Astrocyte (in vitro differentiated cells and primary cell): Measurements from ENCODE around the gene ZDHHC14. TPM values are rescaled to one million over a fixed set of nuclear protein-coding genes. Genes with fewer than 3 reads are reported as not detected.

Experiments used
- DNase-seq: peaks from one replicate; pipeline ENCODE4 v3.0.0-alpha.2; 2010; ENCODE audit warnings: low read depth
- FAIRE-seq: peaks from 2 replicates; lab custom pipeline; 2011; peaks lifted over from hg19 to GRCh38; lab: Jason Lieb, UNC
- H2AFZ ChIP-seq: 2 replicates; pipeline ENCODE4 v1.6.0; 2012; ENCODE audit warnings: low read depth, low read length, inconsistent platforms
- H3K27ac ChIP-seq: 2 replicates; pipeline ENCODE4 v1.5.1; 2011; ENCODE audit warnings: low read depth, low read length, inconsistent platforms
- H3K27me3 ChIP-seq: 2 replicates; pipeline ENCODE4 v1.6.0; 2011; ENCODE audit warnings: low read length, inconsistent platforms; ENCODE audit not compliant: insufficient read depth
- H3K36me3 ChIP-seq: 2 replicates; pipeline ENCODE4 v1.5.1; 2011; ENCODE audit warnings: low read length, inconsistent platforms; ENCODE audit not compliant: insufficient read depth
- H3K4me1 ChIP-seq: 2 replicates; pipeline ENCODE4 v1.5.1; 2011; ENCODE audit warnings: low read length, inconsistent platforms; ENCODE audit not compliant: insufficient read depth
- H3K4me2 ChIP-seq: 2 replicates; pipeline ENCODE4 v1.6.0; 2012; ENCODE audit warnings: low read length, inconsistent platforms
- H3K4me3 ChIP-seq: 2 replicates; pipeline ENCODE4 v1.5.1; 2011; ENCODE audit warnings: low read depth, mild to moderate bottlenecking, low read length, inconsistent platforms; ENCODE audit not compliant: insufficient read depth
- H3K79me2 ChIP-seq: 2 replicates; pipeline ENCODE4 v1.6.0; 2012; ENCODE audit warnings: mild to moderate bottlenecking, low read length, inconsistent platforms; ENCODE audit not compliant: insufficient read depth
- H3K9ac ChIP-seq: 2 replicates; pipeline ENCODE4 v1.6.0; 2012; ENCODE audit warnings: mild to moderate bottlenecking, low read length, inconsistent platforms
- H3K9me3 ChIP-seq: 2 replicates; pipeline ENCODE4 v1.5.1; 2012; ENCODE audit warnings: low read depth, mild to moderate bottlenecking, low read length, inconsistent platforms; ENCODE audit not compliant: insufficient read depth
- H4K20me1 ChIP-seq: 2 replicates; pipeline ENCODE4 v1.6.0; 2012; ENCODE audit warnings: low read length, inconsistent platforms; ENCODE audit not compliant: insufficient read depth
- H3K27ac Mint-ChIP-seq: one replicate; pipeline ENCODE4 v1.8.0; 2021; ENCODE audit warnings: mild to moderate bottlenecking, mixed read lengths; ENCODE audit not compliant: unreplicated experiment
- H3K27me3 Mint-ChIP-seq: one replicate; pipeline ENCODE4 v1.8.0; 2021; ENCODE audit warnings: low read depth, mixed read lengths; ENCODE audit not compliant: unreplicated experiment
- H3K36me3 Mint-ChIP-seq: one replicate; pipeline ENCODE4 v1.8.0; 2021; ENCODE audit warnings: low read depth, mixed read lengths; ENCODE audit not compliant: unreplicated experiment
- H3K4me1 Mint-ChIP-seq: one replicate; pipeline ENCODE4 v1.8.0; 2021; ENCODE audit warnings: low read depth, mixed read lengths; ENCODE audit not compliant: unreplicated experiment
- H3K4me3 Mint-ChIP-seq: one replicate; pipeline ENCODE4 v1.8.0; 2021; ENCODE audit warnings: mild to moderate bottlenecking, moderate library complexity, mixed read lengths; ENCODE audit not compliant: unreplicated experiment
- H3K9me3 Mint-ChIP-seq: one replicate; pipeline ENCODE4 v1.8.0; 2021; ENCODE audit warnings: mild to moderate bottlenecking, mixed read lengths; ENCODE audit not compliant: unreplicated experiment
- EZH2 ChIP-seq: IDR thresholded peaks from 2 replicates; pipeline ENCODE4 v1.6.1; 2012; ENCODE audit warnings: mild to moderate bottlenecking, low read length, inconsistent platforms; ENCODE audit not compliant: insufficient read depth
- total RNA-seq: library from RNA; stranded (reverse); gene quantifications from 2 replicates; pipeline ENCODE4 v1.2.1, GENCODE V29; 2021
- TF ChIP-seq, protein P1 (sequence below): IDR thresholded peaks from 2 replicates; pipeline ENCODE4 v1.5.1; 2011; ENCODE audit warnings: low read depth, mild to moderate bottlenecking, inconsistent platforms, low read length, moderate library complexity; ENCODE audit not compliant: insufficient read depth

The ZDHHC14 gene
- total RNA-seq, 1 donor from 2014 or later = 7.2 TPM

DNA sequence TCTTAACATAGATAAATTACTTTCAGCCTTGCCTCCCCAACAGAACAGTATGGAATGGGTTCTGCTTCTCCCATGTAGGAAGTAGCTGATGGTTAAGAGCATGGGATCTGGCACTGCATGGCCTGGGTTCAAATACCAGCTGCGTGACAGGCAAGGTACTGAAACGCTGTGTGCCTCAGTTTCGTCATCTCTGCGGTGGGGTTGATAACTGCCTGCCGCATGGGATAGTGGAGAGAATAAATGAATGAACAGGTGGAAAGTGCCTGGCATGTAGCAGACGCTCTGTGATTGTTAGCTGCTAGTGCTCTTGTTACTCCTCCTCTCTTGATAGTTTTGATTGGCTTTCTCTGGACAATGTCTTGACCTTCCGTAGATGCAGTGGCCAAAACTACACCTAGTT is 213.3 kb downstream of the ZDHHC14 start:
- no peak for TF ChIP-seq EZH2
- TF ChIP-seq, protein P1, sequence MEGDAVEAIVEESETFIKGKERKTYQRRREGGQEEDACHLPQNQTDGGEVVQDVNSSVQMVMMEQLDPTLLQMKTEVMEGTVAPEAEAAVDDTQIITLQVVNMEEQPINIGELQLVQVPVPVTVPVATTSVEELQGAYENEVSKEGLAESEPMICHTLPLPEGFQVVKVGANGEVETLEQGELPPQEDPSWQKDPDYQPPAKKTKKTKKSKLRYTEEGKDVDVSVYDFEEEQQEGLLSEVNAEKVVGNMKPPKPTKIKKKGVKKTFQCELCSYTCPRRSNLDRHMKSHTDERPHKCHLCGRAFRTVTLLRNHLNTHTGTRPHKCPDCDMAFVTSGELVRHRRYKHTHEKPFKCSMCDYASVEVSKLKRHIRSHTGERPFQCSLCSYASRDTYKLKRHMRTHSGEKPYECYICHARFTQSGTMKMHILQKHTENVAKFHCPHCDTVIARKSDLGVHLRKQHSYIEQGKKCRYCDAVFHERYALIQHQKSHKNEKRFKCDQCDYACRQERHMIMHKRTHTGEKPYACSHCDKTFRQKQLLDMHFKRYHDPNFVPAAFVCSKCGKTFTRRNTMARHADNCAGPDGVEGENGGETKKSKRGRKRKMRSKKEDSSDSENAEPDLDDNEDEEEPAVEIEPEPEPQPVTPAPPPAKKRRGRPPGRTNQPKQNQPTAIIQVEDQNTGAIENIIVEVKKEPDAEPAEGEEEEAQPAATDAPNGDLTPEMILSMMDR = no peak
- no peak overlapping the region for H2AFZ ChIP-seq
- H3K79me2 ChIP-seq = no peaks in the 10 kb centered on the region
- peaks cover 1% of the 10 kb centered on the region for H3K36me3 Mint-ChIP-seq
- no peak overlapping the region for H3K27ac ChIP-seq
- no peaks in the 10 kb centered on the region for H3K36me3 ChIP-seq
- peaks cover 1% of the 10 kb centered on the region for H3K27me3 Mint-ChIP-seq
- no peaks in the 10 kb centered on the region for H3K27me3 ChIP-seq
- no peaks in the 10 kb centered on the region for H3K4me1 ChIP-seq
- H3K4me3 Mint-ChIP-seq = no peak overlapping the region
- H3K4me3 ChIP-seq = no peak overlapping the region
- no peaks in the 10 kb centered on the region for H3K9me3 ChIP-seq
- no peaks in the 10 kb centered on the region for H3K4me1 Mint-ChIP-seq
- H4K20me1 ChIP-seq = no peaks in the 10 kb centered on the region
- no peak overlapping the region for H3K9ac ChIP-seq
- DNase-seq (no peak), FAIRE-seq (no peak)
- H3K4me2 ChIP-seq = no peak overlapping the region
- peaks cover 19% of the 10 kb centered on the region for H3K9me3 Mint-ChIP-seq
- no peak overlapping the region for H3K27ac Mint-ChIP-seq

DNA sequence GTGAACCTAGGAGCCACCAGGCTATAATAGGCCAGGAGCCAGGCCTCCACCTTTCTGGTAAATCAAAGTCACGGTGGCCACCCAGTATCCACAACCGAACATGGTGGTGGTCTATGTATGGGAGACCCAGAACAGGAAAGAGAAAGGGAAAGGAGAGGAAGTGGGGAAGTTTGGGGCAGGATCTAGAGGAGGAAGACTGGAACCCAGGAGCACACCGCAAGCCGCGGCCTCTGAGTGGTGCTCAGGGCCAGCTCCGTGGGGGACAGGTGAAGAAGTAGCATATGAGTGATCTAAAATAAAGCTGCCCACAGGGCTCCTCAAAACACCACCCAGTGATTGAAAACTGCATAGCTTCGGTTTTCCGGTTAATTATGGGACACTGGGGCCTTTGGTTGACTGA is 214.8 kb downstream of the ZDHHC14 start:
- Histone ChIP-seq H3K27ac (no peak overlapping the region), H3K4me2 (no peak overlapping the region), H3K27me3 (no peaks in the 10 kb centered on the region), H2AFZ (no peak overlapping the region), H3K9me3 (no peaks in the 10 kb centered on the region), H3K79me2 (no peaks in the 10 kb centered on the region), H3K9ac (no peak overlapping the region), H3K4me1 (no peaks in the 10 kb centered on the region), H3K4me3 (no peak overlapping the region), H3K36me3 (no peaks in the 10 kb centered on the region), H4K20me1 (no peaks in the 10 kb centered on the region)
- TF ChIP-seq, protein P1 = no peak
- no peak for TF ChIP-seq EZH2
- Mint-ChIP-seq H3K36me3 (peaks cover 1% of the 10 kb centered on the region), H3K4me3 (no peak overlapping the region), H3K27me3 (peaks cover 1% of the 10 kb centered on the region), H3K27ac (no peak overlapping the region), H3K4me1 (no peaks in the 10 kb centered on the region), H3K9me3 (peaks cover 8% of the 10 kb centered on the region)
- DNase-seq (no peak), FAIRE-seq (no peak)

DNA sequence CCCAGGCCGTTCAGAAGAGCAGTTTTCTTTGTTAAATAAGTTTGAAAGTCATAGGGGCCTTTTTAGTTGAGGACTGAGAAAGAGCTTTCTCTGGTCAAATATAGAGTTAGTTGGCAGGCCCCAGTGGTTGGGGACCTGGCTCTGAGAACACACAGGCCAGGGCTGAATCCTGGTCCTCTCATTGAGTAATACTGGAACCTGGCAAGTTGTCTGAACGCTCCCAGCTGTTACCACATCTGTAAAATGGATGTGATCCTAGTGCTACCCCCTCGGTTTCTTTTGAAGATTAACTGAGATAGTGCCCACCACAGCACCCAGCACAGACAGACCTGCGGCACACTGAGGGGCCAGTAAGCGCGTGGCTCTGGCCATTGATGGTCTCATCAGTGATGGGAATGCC is 215.5 kb downstream of the ZDHHC14 start:
- H2AFZ ChIP-seq = no peak overlapping the region
- no peak overlapping the region for H3K27ac Mint-ChIP-seq
- peaks cover 2% of the 10 kb centered on the region for H3K9me3 Mint-ChIP-seq
- peaks cover 1% of the 10 kb centered on the region for H3K36me3 Mint-ChIP-seq
- H3K79me2 ChIP-seq = no peaks in the 10 kb centered on the region
- TF ChIP-seq, protein P1 = no peak
- no peak for TF ChIP-seq EZH2
- H3K36me3 ChIP-seq = no peaks in the 10 kb centered on the region
- H3K27ac ChIP-seq = no peak overlapping the region
- no peaks in the 10 kb centered on the region for H3K4me1 ChIP-seq
- H3K9ac ChIP-seq = no peak overlapping the region
- H3K4me3 Mint-ChIP-seq = no peak overlapping the region
- peaks cover 1% of the 10 kb centered on the region for H3K27me3 Mint-ChIP-seq
- H3K4me2 ChIP-seq = no peak overlapping the region
- FAIRE-seq (no peak), DNase-seq (no peak)
- no peaks in the 10 kb centered on the region for H4K20me1 ChIP-seq
- H3K9me3 ChIP-seq = no peaks in the 10 kb centered on the region
- H3K27me3 ChIP-seq = no peaks in the 10 kb centered on the region
- no peaks in the 10 kb centered on the region for H3K4me1 Mint-ChIP-seq
- H3K4me3 ChIP-seq = no peak overlapping the region
